GM12878 (cell line): Measurements from ENCODE around the gene INSRR. TPM values are rescaled to one million over a fixed set of nuclear protein-coding genes. Genes with fewer than 3 reads are reported as not detected.

Experiments
- ATAC-seq: fragments of 200-7000 bp; cut with Tn5 transposase; 3 replicates; pipeline ENCODE4 v1.9.1; 2020; ENCODE audit warnings: mild to moderate bottlenecking, moderate library complexity
- BruUV-seq: library from RNA; stranded (reverse); fragments of 400-500 nt; replicated peaks from 2 replicates; lab custom pipeline; 2021; lab: Mats Ljungman, UMichigan
- CTCF ChIA-PET: fragments of 300-600 bp; sonication (Branson Sonifier 250); formaldehyde crosslinking; extraction: SDS; loops from one replicate; lab custom pipeline; 2021; ENCODE audit warnings: inconsistent platforms; lab: Yijun Ruan, JAX
- POLR2A ChIA-PET: fragments of 350-600 bp; formaldehyde crosslinking; extraction: SDS; loops from one replicate; lab custom pipeline; 2021; ENCODE audit warnings: inconsistent platforms; lab: Charles Lee
- RAD21 ChIA-PET: fragments of 300-600 bp; sonication (Branson Sonifier 250); formaldehyde crosslinking; loops from one replicate; lab custom pipeline; 2023; ENCODE audit warnings: antibody characterized with exemption; ENCODE audit not compliant: unreplicated experiment; lab: Charles Lee
- SMC1A ChIA-PET: fragments of 300-600 bp; sonication (Branson Sonifier 250); formaldehyde crosslinking; loops from one replicate; lab custom pipeline; 2023; ENCODE audit not compliant: unreplicated experiment, uncharacterized antibody; lab: Charles Lee
- DNase-seq: peaks from one replicate; pipeline ENCODE4 v3.0.0-alpha.2; 2011; ENCODE audit warnings: low read depth, low spot score
- FAIRE-seq: peaks from 3 replicates; lab custom pipeline; 2011; peaks lifted over from hg19 to GRCh38; lab: Jason Lieb, UNC
- H2AFZ ChIP-seq: 2 replicates; pipeline ENCODE4 v1.6.0; 2011; ENCODE audit warnings: low read depth, low read length, control low read depth; ENCODE audit not compliant: control insufficient read depth
- H3K27ac ChIP-seq: 2 replicates; pipeline ENCODE4 v1.5.1; 2011; ENCODE audit warnings: control low read depth; ENCODE audit not compliant: control insufficient read depth, insufficient read depth
- H3K27me3 ChIP-seq, 2 experiments: replicated peaks in 1 of 2; 2 replicates each; pipeline versions ENCODE4 v1.6.0 to v1.6.1; 2011; ENCODE audit warnings: low read length in 1 of 2; ENCODE audit not compliant: control insufficient read depth in 2 of 2, insufficient read depth in 2 of 2
- H3K36me3 ChIP-seq, 2 experiments: 2 replicates each; pipeline ENCODE4 v1.5.1; 2011; ENCODE audit warnings: low read length in 1 of 2; ENCODE audit not compliant: control insufficient read depth in 2 of 2, insufficient read depth in 2 of 2
- H3K4me1 ChIP-seq: 2 replicates; pipeline ENCODE4 v1.6.1; 2011; ENCODE audit warnings: mild to moderate bottlenecking, low read length, moderate library complexity, mixed read lengths; ENCODE audit not compliant: control insufficient read depth, insufficient read depth
- H3K4me2 ChIP-seq: 2 replicates; pipeline ENCODE4 v1.6.0; 2011; ENCODE audit warnings: control low read depth; ENCODE audit not compliant: control insufficient read depth, insufficient read depth
- H3K4me3 ChIP-seq: fragments of 200-600 bp; sonication (generic); 2 replicates; pipeline ENCODE4 v1.5.1; 2016
- H3K79me2 ChIP-seq: 2 replicates; pipeline ENCODE4 v1.6.0; 2011; ENCODE audit warnings: low read length; ENCODE audit not compliant: control insufficient read depth, insufficient read depth
- H3K9ac ChIP-seq: 2 replicates; pipeline ENCODE4 v1.8.0; 2011; ENCODE audit warnings: low read length, control low read depth, mixed read lengths; ENCODE audit not compliant: control insufficient read depth, insufficient read depth
- H3K9me3 ChIP-seq: replicated peaks from 3 replicates; pipeline ENCODE4 v1.5.1; 2011; ENCODE audit warnings: mild to moderate bottlenecking, low read length; ENCODE audit not compliant: control insufficient read depth, insufficient read depth
- H4K20me1 ChIP-seq: 2 replicates; pipeline ENCODE4 v1.6.0; 2011; ENCODE audit not compliant: control insufficient read depth, insufficient read depth
- EGR1 ChIP-seq, 2 experiments: IDR thresholded peaks; 1 replicate in 1 of 2; 2 replicates in 1 of 2; pipeline ENCODE4 v1.6.1; 2011 to 2012; ENCODE audit warnings: low read depth in 2 of 2, low read length in 2 of 2, borderline replicate concordance in 1 of 2, mild to moderate bottlenecking in 1 of 2, moderate library complexity in 1 of 2
- ETV6 ChIP-seq, 2 experiments: fragments of 450-650 bp in 1 of 2; IDR thresholded peaks in 1 of 2; conservative IDR thresholded peaks in 1 of 2; 2 replicates each; pipeline ENCODE4 v1.6.1; 2014; ENCODE audit warnings: antibody characterized with exemption in 1 of 2, borderline replicate concordance in 1 of 2, low read depth in 1 of 2, mild to moderate bottlenecking in 1 of 2, moderate library complexity in 1 of 2
- HCFC1 ChIP-seq: fragments of 150-350 bp; IDR thresholded peaks from 2 replicates; pipeline ENCODE4 v1.6.1; 2014; ENCODE audit warnings: low read length
- PAX8 ChIP-seq: fragments of 450-650 bp; IDR thresholded peaks from 2 replicates; pipeline ENCODE4 v1.6.1; 2017; ENCODE audit warnings: mild to moderate bottlenecking, moderate library complexity
- RBBP5 ChIP-seq: fragments of 200-600 bp; sonication (generic); conservative IDR thresholded peaks from 2 replicates; pipeline ENCODE4 v1.6.1; 2016
- SMAD1 ChIP-seq: fragments of 450-650 bp; IDR thresholded peaks from 2 replicates; pipeline ENCODE4 v1.6.1; 2018; ENCODE audit warnings: mild to moderate bottlenecking, low read depth; ENCODE audit not compliant: partially characterized antibody
- SREBF1 ChIP-seq: IDR thresholded peaks from 2 replicates; pipeline ENCODE4 v1.6.1; 2012; ENCODE audit warnings: mild to moderate bottlenecking, low read length
- SRF ChIP-seq, 2 experiments: IDR thresholded peaks; 2 replicates each; pipeline ENCODE4 v1.6.1; 2011; ENCODE audit warnings: low read depth in 2 of 2, low read length in 2 of 2, mild to moderate bottlenecking in 1 of 2, moderate library complexity in 1 of 2
- WGBS: methylation state at CpG from one replicate; pipeline ENCODE4 v1.1.6; 2016; ENCODE audit warnings: low lambda C conversion rate; ENCODE audit not compliant: insufficient replicate concordance, insufficient coverage; ENCODE audit errors: missing lambda C conversion rate; 5-methylcytosine and 5-hydroxymethylcytosine counted together
- in situ Hi-C: fragments of 300-500 bp; cut with MboI; formaldehyde crosslinking; loops from 9 replicates; pipeline ENCODE4 v1.14.3; 2018; ENCODE audit warnings: mixed read lengths
- intact Hi-C: fragments of 100-400 bp; cut with micrococcal nuclease; formaldehyde crosslinking; loops from one replicate; pipeline ENCODE4 v1.14.2; 2022; ENCODE audit not compliant: unreplicated experiment
- polyA plus RNA-seq, 11 experiments: library from polyadenylated mRNA; depleted of rRNA in 4 of 11; unstranded in 6 of 11; stranded (reverse) in 5 of 11; fragments of >200 nt; fragmentation: Nextera tagmentation in 4 of 11; fragmentation: Illumina TruSeq in 1 of 11; extraction: Ambion mirVana in 4 of 11; extraction: Trizol in 1 of 11; gene quantifications; 1 replicate in 1 of 11; 2 replicates in 10 of 11; pipeline versions ENCODE4 v1.2.1 to v1.2.3, GENCODE V29; 2011 to 2016; ENCODE audit warnings: inconsistent platforms in 2 of 11, missing spikeins in 2 of 11, low read depth in 1 of 11
- total RNA-seq, 4 experiments: library from RNA; depleted of rRNA in 3 of 4; stranded (reverse); fragments of >200 nt in 3 of 4; fragmentation: Illumina TruSeq in 1 of 4; extraction: Trizol in 1 of 4; gene quantifications; 2 replicates each; pipeline versions ENCODE4 v1.2.1 to v1.2.3, GENCODE V29; 2013 to 2021
- TF ChIP-seq, protein P1 (sequence below): fragments of 450-650 bp; IDR thresholded peaks from 2 replicates; pipeline ENCODE4 v1.6.1; 2014; ENCODE audit warnings: mild to moderate bottlenecking
- TF ChIP-seq, protein P2 (sequence below): fragments of 450-650 bp; IDR thresholded peaks from 2 replicates; pipeline ENCODE4 v1.6.1; 2017; ENCODE audit warnings: low read depth, mild to moderate bottlenecking, moderate library complexity
- TF ChIP-seq, protein P3 (sequence below): fragments of 450-650 bp; IDR thresholded peaks from 2 replicates; pipeline ENCODE4 v1.6.1; 2016; ENCODE audit warnings: mild to moderate bottlenecking, moderate library complexity, borderline replicate concordance
- TF ChIP-seq, protein P4 (sequence below): IDR thresholded peaks from 2 replicates; pipeline ENCODE4 v1.6.1; 2012; ENCODE audit warnings: low read depth, low read length, improper control_type of control experiment

Gene INSRR
- total and polyA plus RNA-seq, 10 of the 15 experiments (the other 5 are each of a cell fraction or from before 2014, with no cell fraction given), result 0.01 TPM; not detected in 9

DNA sequence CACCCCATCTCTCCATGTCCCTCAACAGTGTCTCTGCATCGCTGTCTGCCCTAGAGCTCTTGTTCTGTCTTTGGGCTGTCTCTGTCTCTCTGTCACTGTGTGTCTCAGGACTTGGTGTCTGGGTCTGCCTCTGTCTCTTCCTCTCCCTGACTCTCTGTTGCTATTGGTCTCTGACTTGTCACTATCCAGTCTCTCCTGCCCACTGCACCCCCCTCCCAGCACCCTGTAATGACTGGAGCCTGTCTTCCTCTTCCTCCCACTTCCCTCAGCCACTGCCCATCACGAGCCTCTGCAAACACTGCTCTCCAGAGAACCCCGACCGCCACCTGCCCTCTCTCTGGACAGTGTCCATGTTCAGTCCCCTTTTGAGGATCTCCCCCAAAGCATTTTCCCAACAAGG is 46.7 kb upstream of the INSRR start:
- no peaks in the 10 kb centered on the region for H3K36me3 ChIP-seq
- H3K9me3 ChIP-seq, result no peaks in the 10 kb centered on the region
- in situ Hi-C loops, result no loop called here
- DNase-seq (no peak), FAIRE-seq (no peak), ATAC-seq (no peak)
- H3K9ac ChIP-seq, result no peak overlapping the region
- intact Hi-C loops, result no loop called here
- H3K27ac ChIP-seq, result no peak overlapping the region
- H2AFZ ChIP-seq, result no peak overlapping the region
- H3K4me3 ChIP-seq, result no peak overlapping the region
- 13% methylated on average over 4 of the region's 4 CpGs for WGBS
- ChIA-PET POLR2A (no interaction called here), RAD21 (no interaction called here), CTCF (no interaction called here)
- H3K79me2 ChIP-seq, result no peaks in the 10 kb centered on the region
- H3K4me2 ChIP-seq, result no peak overlapping the region
- H3K27me3 ChIP-seq, result peaks cover 0 to 2% of the 10 kb centered on the region in 2 experiments; a peak in 3 of 4 replicates
- no peaks in the 10 kb centered on the region for H3K4me1 ChIP-seq
- H4K20me1 ChIP-seq, result no peaks in the 10 kb centered on the region
- TF ChIP-seq SREBF1 (no peak), EGR1 (IDR thresholded peaks at IDR 0.05; ENCODE audit: borderline replicate concordance in 1 of 2, low read depth in 2 of 2, low read length in 2 of 2) (no peak), ETV6 (conservative IDR thresholded peaks at IDR 0.05 in 1 of 2, IDR thresholded peaks at IDR 0.05 in 1 of 2; ENCODE audit: borderline replicate concordance in 1 of 2, low read depth in 1 of 2) (no peak), HCFC1 (no peak), SMAD1 (no peak), SRF (IDR thresholded peaks at IDR 0.05; ENCODE audit: low read depth in 2 of 2, low read length in 2 of 2) (no peak), PAX8 (no peak), RBBP5 (no peak)
- TF ChIP-seq, protein P1, sequence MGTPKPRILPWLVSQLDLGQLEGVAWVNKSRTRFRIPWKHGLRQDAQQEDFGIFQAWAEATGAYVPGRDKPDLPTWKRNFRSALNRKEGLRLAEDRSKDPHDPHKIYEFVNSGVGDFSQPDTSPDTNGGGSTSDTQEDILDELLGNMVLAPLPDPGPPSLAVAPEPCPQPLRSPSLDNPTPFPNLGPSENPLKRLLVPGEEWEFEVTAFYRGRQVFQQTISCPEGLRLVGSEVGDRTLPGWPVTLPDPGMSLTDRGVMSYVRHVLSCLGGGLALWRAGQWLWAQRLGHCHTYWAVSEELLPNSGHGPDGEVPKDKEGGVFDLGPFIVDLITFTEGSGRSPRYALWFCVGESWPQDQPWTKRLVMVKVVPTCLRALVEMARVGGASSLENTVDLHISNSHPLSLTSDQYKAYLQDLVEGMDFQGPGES, result no peak
- TF ChIP-seq, protein P2, sequence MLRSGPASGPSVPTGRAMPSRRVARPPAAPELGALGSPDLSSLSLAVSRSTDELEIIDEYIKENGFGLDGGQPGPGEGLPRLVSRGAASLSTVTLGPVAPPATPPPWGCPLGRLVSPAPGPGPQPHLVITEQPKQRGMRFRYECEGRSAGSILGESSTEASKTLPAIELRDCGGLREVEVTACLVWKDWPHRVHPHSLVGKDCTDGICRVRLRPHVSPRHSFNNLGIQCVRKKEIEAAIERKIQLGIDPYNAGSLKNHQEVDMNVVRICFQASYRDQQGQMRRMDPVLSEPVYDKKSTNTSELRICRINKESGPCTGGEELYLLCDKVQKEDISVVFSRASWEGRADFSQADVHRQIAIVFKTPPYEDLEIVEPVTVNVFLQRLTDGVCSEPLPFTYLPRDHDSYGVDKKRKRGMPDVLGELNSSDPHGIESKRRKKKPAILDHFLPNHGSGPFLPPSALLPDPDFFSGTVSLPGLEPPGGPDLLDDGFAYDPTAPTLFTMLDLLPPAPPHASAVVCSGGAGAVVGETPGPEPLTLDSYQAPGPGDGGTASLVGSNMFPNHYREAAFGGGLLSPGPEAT, result no peak
- TF ChIP-seq, protein P3, sequence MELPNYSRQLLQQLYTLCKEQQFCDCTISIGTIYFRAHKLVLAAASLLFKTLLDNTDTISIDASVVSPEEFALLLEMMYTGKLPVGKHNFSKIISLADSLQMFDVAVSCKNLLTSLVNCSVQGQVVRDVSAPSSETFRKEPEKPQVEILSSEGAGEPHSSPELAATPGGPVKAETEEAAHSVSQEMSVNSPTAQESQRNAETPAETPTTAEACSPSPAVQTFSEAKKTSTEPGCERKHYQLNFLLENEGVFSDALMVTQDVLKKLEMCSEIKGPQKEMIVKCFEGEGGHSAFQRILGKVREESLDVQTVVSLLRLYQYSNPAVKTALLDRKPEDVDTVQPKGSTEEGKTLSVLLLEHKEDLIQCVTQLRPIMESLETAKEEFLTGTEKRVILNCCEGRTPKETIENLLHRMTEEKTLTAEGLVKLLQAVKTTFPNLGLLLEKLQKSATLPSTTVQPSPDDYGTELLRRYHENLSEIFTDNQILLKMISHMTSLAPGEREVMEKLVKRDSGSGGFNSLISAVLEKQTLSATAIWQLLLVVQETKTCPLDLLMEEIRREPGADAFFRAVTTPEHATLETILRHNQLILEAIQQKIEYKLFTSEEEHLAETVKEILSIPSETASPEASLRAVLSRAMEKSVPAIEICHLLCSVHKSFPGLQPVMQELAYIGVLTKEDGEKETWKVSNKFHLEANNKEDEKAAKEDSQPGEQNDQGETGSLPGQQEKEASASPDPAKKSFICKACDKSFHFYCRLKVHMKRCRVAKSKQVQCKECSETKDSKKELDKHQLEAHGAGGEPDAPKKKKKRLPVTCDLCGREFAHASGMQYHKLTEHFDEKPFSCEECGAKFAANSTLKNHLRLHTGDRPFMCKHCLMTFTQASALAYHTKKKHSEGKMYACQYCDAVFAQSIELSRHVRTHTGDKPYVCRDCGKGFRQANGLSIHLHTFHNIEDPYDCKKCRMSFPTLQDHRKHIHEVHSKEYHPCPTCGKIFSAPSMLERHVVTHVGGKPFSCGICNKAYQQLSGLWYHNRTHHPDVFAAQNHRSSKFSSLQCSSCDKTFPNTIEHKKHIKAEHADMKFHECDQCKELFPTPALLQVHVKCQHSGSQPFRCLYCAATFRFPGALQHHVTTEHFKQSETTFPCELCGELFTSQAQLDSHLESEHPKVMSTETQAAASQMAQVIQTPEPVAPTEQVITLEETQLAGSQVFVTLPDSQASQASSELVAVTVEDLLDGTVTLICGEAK, result no peak
- TF ChIP-seq, protein P4, sequence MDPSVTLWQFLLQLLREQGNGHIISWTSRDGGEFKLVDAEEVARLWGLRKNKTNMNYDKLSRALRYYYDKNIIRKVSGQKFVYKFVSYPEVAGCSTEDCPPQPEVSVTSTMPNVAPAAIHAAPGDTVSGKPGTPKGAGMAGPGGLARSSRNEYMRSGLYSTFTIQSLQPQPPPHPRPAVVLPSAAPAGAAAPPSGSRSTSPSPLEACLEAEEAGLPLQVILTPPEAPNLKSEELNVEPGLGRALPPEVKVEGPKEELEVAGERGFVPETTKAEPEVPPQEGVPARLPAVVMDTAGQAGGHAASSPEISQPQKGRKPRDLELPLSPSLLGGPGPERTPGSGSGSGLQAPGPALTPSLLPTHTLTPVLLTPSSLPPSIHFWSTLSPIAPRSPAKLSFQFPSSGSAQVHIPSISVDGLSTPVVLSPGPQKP, result no peak
- TF ChIP-seq, all 136 proteins: peak for 0
- BruUV-seq, result no TSS peak
- SMC1A ChIA-PET, result no interaction called here
